IPS DF 6.9 (cell line): ENCODE results near the gene SEMA6A.

Experiments
- DNase-seq: peaks from one replicate; pipeline ENCODE4 v3.0.0-alpha.2; 2013; ENCODE audit warnings: low read depth, low spot score
- H3K27ac ChIP-seq: one replicate; pipeline ENCODE4 v1.5.1; 2013; ENCODE audit warnings: low read length, control low read depth
- H3K27me3 ChIP-seq: 2 replicates; pipeline ENCODE4 v1.6.1; 2013; ENCODE audit warnings: mild to moderate bottlenecking, low read length; ENCODE audit not compliant: control insufficient read depth, insufficient read depth
- H3K36me3 ChIP-seq: 2 replicates; pipeline ENCODE4 v1.6.1; 2013; ENCODE audit warnings: low read length; ENCODE audit not compliant: control insufficient read depth, insufficient read depth
- H3K4me1 ChIP-seq: 2 replicates; pipeline ENCODE4 v1.6.1; 2013; ENCODE audit warnings: low read length; ENCODE audit not compliant: control insufficient read depth, insufficient read depth
- H3K4me3 ChIP-seq: 2 replicates; pipeline ENCODE4 v1.5.1; 2013; ENCODE audit warnings: mild to moderate bottlenecking, low read length
- H3K9me3 ChIP-seq: 2 replicates; pipeline ENCODE4 v1.6.1; 2013; ENCODE audit warnings: low read length, inconsistent platforms; ENCODE audit not compliant: control insufficient read depth, insufficient read depth
- WGBS: extraction: QIAGEN DNeasy Blood & Tissue Kit; methylation state at CpG from one replicate; pipeline ENCODE4 v1.1.7; 2013; ENCODE audit warnings: mixed read lengths, missing lambda C conversion rate; ENCODE audit not compliant: insufficient read length, insufficient coverage; 5-methylcytosine and 5-hydroxymethylcytosine counted together

SEMA6A gene

DNA sequence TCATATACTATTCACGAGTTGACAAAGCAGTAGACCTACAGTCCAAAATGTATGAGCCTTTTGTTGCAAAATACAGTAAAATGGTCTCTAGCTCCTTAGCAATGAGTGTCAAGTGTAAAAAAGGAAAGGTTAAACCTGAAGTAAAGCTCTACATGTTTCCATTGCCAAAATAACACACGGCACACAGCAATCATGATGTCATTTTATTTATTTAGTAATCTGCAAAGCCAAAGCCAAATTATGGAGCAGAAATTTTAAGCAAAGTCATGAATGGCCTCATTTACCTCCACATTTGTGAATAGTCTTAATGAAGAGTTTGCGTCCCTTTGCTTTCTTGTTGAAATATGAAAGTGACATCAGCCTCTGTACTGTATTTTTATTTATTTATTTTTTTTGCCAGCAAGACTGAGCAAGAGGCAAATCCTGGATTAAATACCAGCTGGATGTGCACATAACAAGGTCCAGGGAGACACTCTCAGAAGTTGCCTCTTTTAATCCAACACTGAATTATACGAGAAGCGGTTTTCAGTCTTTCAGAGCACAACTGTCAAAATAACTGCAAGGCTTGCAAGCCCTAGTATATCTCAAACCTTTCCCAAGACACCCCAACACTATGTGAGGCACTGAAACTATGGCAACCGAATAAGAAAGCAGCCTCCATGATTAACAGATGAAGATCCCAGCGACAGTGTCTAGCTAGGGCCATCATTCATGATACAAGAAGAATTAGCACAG, 9.7 kb downstream of the SEMA6A start:
- Histone ChIP-seq H3K27ac (no peak overlapping the region), H3K27me3 (no peaks in the 10 kb centered on the region), H3K36me3 (no peaks in the 10 kb centered on the region), H3K9me3 (no peaks in the 10 kb centered on the region), H3K4me1 (peaks cover 10% of the 10 kb centered on the region), H3K4me3 (no peak overlapping the region)
- no peak for DNase-seq
- no CpG with 5 or more reads among the region's 7 CpGs for WGBS

DNA sequence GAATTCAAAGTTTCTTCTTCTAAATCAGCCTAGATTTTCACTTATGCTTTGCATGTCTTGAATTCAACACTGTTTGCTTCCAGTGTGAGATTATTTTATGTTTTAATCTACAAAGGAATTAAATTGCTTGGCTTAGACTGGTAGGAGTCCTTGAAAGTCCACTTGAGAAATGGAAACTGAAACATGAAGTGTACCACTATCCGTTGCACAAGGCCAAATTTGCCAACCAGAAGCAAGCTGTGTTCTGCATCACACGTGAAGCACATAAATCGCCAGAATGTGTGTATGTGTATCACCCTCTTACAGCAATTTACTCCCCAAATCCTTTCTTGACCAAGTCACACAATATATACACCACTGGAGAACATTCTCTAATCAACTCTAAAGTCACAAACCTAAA, 10.3 kb downstream of the SEMA6A start:
- peaks cover 14% of the 10 kb centered on the region for H3K4me1 ChIP-seq
- no peak overlapping the region for H3K27ac ChIP-seq
- no peak for DNase-seq
- no peaks in the 10 kb centered on the region for H3K9me3 ChIP-seq
- H3K27me3 ChIP-seq = no peaks in the 10 kb centered on the region
- no CpG with 5 or more reads among the region's 3 CpGs for WGBS
- H3K4me3 ChIP-seq = no peak overlapping the region
- no peaks in the 10 kb centered on the region for H3K36me3 ChIP-seq

DNA sequence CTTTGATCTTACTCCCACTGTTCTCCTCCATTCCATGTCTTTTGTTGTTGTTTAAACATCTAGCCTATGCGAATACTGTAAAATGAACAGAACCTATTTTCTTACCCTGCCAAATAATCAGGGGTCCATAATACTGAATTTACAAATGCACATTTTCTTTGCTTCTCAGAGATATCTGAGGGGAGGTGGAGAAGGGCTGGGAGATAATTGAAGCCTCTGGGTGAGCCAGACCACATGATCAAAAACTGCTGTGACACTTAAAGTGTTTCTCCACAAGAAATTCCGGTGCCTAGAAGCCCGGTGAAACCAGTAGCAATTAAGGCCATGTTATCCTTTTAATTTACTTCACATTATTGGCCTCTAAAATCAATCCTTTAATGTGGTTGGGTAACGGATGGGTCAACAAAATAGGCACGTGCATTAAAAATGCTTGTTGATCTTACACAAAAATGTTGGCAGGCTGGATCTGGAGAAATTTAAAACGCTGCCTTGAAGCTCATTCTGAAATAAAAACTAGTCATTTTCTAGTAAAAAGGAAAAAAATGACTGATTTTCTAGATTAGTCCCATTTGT, 10.8 kb downstream of the SEMA6A start:
- no peak overlapping the region for H3K4me3 ChIP-seq
- WGBS = no CpG with 5 or more reads among the region's 6 CpGs
- H3K9me3 ChIP-seq = no peaks in the 10 kb centered on the region
- H3K27me3 ChIP-seq = no peaks in the 10 kb centered on the region
- DNase-seq = no peak
- H3K27ac ChIP-seq = no peak overlapping the region
- no peaks in the 10 kb centered on the region for H3K36me3 ChIP-seq
- peaks cover 15% of the 10 kb centered on the region for H3K4me1 ChIP-seq

DNA sequence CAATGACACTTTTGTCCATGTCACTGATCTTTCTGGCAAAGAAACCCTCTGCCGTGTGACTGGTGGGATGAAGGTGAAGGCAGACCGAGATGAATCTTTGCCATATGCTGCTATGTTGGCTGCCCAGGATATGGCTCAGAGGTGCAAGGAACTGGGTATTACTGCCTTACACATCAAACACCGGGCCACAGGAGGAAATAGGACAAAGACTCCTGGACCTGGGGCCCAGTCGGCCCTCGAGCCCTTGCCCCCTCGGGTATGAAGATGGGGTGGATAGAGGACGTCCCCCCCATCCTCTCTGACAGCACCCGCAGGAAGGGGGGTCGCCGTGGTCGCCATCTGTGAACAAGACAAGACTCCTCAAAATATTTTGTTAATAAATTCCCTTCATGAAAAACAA, 12.0 kb downstream of the SEMA6A start:
- no peak overlapping the region for H3K4me3 ChIP-seq
- H3K27me3 ChIP-seq = no peaks in the 10 kb centered on the region
- no peak overlapping the region for H3K27ac ChIP-seq
- no CpG with 5 or more reads among the region's 11 CpGs for WGBS
- H3K4me1 ChIP-seq = peaks cover 15% of the 10 kb centered on the region
- H3K36me3 ChIP-seq = no peaks in the 10 kb centered on the region
- no peak for DNase-seq
- H3K9me3 ChIP-seq = no peaks in the 10 kb centered on the region

DNA sequence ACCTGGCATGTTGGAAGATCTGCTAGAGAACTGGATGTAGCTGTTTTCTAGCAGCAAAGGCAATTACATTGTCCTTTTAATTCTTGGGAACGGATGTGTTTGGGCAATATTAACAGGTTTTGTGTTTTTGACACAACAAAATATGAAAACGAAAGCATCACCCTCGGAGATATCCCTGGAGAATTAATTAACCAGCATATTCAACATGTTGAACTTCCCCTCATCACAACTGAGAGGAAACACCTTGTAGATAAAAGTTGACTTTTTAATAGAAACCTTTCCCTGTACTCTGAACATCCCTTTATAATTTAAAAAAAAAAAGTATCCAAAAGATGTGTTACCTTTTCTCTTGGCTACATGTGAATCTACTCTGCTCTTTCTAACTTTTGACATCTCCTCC, 13.0 kb downstream of the SEMA6A start:
- DNase-seq = no peak
- WGBS = no CpG with 5 or more reads among the region's 3 CpGs
- peaks cover 13% of the 10 kb centered on the region for H3K4me1 ChIP-seq
- H3K36me3 ChIP-seq = no peaks in the 10 kb centered on the region
- no peaks in the 10 kb centered on the region for H3K27me3 ChIP-seq
- no peaks in the 10 kb centered on the region for H3K9me3 ChIP-seq
- no peak overlapping the region for H3K4me3 ChIP-seq
- no peak overlapping the region for H3K27ac ChIP-seq

DNA sequence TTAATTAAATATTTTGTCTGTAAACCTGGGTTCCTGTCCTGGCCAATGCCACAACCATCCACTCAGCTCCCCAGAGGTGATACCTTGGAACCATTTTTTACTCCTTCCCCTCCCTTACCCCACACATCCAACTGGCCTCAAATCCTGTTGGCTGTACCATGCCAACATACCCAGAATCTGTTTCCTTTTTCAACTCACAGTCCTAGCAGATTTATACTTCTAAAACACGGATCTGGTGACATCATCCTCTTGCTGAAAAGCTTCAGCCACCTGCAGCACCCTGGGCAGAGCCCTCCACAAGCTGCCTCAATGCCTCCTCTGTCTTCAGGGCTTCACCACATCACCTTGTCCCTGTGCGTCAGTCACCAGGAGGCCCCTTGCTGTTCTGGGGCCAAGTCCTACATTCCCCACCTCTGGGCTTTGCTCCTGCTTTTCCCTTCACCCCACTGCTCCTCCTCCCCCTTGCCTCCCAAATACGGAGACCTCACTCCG, 14.9 kb downstream of the SEMA6A start:
- no peak for DNase-seq
- Histone ChIP-seq H3K36me3 (no peaks in the 10 kb centered on the region), H3K4me3 (no peak overlapping the region), H3K27me3 (no peaks in the 10 kb centered on the region), H3K9me3 (no peaks in the 10 kb centered on the region), H3K27ac (no peak overlapping the region), H3K4me1 (peaks cover 13% of the 10 kb centered on the region)
- WGBS = no CpG with 5 or more reads among the region's 4 CpGs

DNA sequence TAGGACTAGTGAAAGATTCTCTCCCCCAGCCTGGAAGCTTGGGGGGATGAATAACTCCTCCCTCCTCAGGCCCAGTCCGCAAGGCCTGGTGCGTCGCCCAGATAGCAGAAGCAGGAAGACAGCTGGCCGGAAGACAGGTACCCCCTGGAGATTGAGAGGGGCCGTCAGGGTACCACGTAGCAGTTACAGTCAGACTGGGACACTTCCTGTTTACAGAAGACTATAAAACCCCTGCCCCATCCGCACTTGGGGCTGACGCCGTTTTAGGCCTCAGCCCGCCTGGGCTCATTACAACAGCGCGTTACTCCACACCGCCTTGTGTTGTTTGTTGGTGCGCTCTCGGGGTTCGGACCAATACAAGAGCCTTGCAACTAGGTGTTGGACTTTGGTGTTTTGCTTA, 15.4 kb downstream of the SEMA6A start:
- no peaks in the 10 kb centered on the region for H3K36me3 ChIP-seq
- no peak for DNase-seq
- no peak overlapping the region for H3K4me3 ChIP-seq
- H3K4me1 ChIP-seq = peaks cover 13% of the 10 kb centered on the region
- no CpG with 5 or more reads among the region's 16 CpGs for whole genome bisulfite sequencing
- no peaks in the 10 kb centered on the region for H3K9me3 ChIP-seq
- no peak overlapping the region for H3K27ac ChIP-seq
- no peaks in the 10 kb centered on the region for H3K27me3 ChIP-seq

DNA sequence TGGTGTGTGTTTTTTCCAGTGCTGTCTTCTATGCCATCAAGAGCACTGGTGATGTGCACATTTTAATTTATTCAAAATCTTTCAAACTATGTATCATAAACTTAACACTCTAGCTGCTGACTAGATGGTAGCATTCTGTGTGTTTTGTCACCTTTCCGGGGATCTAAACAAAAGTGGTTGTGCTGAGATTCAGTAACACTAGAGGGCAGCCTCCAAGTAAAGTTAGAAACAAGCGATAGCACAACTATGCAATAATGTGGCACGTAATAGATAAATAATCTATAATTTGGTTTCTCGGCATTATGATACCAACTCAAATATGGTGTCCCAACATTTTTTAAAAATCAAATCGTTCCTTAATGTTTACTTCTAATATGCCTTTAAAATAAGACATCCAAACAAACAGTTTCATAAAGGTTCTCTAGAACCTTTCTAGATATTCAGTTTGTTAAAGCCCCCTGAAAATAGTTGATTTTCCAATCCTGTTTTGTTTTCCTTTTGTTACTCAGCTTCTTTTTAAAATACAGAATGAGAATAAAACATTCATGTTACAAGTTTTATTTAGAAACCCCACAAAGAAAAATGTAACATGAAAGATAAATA, 16.9 kb downstream of the SEMA6A start:
- DNase-seq = no peak
- WGBS = no CpG with 5 or more reads among the region's 5 CpGs
- H3K4me1 ChIP-seq = peaks cover 13% of the 10 kb centered on the region

DNA sequence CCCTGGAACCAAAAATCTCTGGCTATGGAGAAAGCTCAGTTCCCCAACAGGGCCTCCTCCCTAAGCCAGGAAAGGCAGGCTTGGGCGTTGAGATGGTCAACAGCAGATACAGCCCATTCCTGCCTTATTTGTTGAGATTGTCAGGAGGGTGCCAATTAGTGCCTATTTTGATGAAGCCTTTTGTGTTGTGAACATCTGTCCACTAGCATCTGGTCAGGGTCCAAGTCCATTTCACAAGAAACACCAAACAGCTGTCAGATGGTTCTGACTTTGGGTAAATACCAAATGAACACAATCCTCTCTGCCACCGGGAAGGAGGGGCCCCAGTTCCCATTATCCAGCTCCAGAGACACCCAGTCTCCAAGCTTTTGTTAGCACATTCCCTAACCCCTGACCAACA, 19.9 kb downstream of the SEMA6A start:
- Histone ChIP-seq H3K27me3 (no peaks in the 10 kb centered on the region), H3K9me3 (no peaks in the 10 kb centered on the region), H3K4me1 (peaks cover 8% of the 10 kb centered on the region), H3K27ac (no peak overlapping the region), H3K4me3 (no peak overlapping the region), H3K36me3 (no peaks in the 10 kb centered on the region)
- WGBS = no CpG with 5 or more reads among the region's 2 CpGs
- DNase-seq = no peak

More for the DNA sequence above, 16.9 kb downstream of the SEMA6A start:
- Histone ChIP-seq H3K27ac (no peak overlapping the region), H3K27me3 (no peaks in the 10 kb centered on the region), H3K4me3 (no peak overlapping the region), H3K36me3 (no peaks in the 10 kb centered on the region), H3K9me3 (no peaks in the 10 kb centered on the region)

DNA sequence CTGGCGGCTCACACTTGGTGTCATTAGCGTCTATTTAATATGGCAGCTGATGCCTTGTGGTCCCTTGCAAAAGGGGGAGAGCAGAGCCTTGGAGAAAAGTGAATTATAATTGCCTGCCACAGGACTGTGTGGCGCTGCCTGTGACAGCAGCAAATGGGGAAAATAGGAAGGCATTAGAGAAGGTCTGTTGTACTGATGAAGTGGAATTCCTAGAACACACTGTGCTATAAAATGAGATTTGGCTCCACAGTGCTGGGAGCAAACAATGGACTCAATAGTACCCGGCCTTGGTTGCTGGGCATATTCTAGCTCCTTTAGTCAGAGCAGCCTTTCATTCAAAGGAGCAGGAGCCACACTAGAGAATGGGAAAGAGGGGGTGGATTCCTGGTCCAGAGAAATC, 21.3 kb downstream of the SEMA6A start:
- Histone ChIP-seq H3K27me3 (no peaks in the 10 kb centered on the region), H3K36me3 (no peaks in the 10 kb centered on the region), H3K9me3 (no peaks in the 10 kb centered on the region), H3K4me1 (peaks cover 3% of the 10 kb centered on the region; the same call in 1 of the 2 replicates), H3K4me3 (no peak overlapping the region), H3K27ac (no peak overlapping the region)
- no CpG with 5 or more reads among the region's 4 CpGs for WGBS
- DNase-seq = no peak
